ENCODE data around the gene SPECC1L. TPM values are rescaled to one million over a fixed set of nuclear protein-coding genes. Genes with fewer than 3 reads are reported as not detected.

Gene SPECC1L
- total and polyA plus RNA-seq, 7 donors, result 17.4 to 52.6 (median 28.8) TPM

GRCh38 chr22:24363243-24363642 lies 92.6 kb downstream of the SPECC1L start:
- Histone ChIP-seq H3K9me3 (no peaks in the 10 kb centered on the region), H3K4me3 (no peak overlapping the region), H3K36me3 (peaks cover 3 to 57% (median 12%) of the 10 kb centered on the region in 4 donors), H3K27me3 (no peaks in the 10 kb centered on the region), H3K27ac (no peak overlapping the region), H3K4me1 (peaks cover 0 to 8% (median 3%) of the 10 kb centered on the region in 4 donors)
- intact Hi-C loops (cut with DNase I), result no loop called here
- DNase-seq, result no peak
- TF ChIP-seq EP300 (IDR thresholded peaks at IDR 0.05) (no peak), CTCF (IDR thresholded peaks at IDR 0.05) (no peak), POLR2A (IDR thresholded peaks at IDR 0.05) (no peak), POLR2AphosphoS5 (IDR thresholded peaks at IDR 0.05) (no peak)
- 97% methylated on average over 3 of the region's 3 CpGs for WGBS, 2 donors

- Histone ChIP-seq H3K4me1 (peaks cover 0 to 8% (median 0%) of the 10 kb centered on the region in 4 donors), H3K36me3 (peaks cover 20 to 92% (median 35%) of the 10 kb centered on the region in 4 donors), H3K27me3 (no peaks in the 10 kb centered on the region), H3K27ac (no peak overlapping the region), H3K9me3 (no peaks in the 10 kb centered on the region), H3K4me3 (no peak overlapping the region)
- TF ChIP-seq POLR2AphosphoS5 (IDR thresholded peaks at IDR 0.05), result no peak
- DNase-seq, result no peak
- 78 to 82% methylated on average over 8 of the region's 8 CpGs for WGBS, 2 donors
- intact Hi-C loops (cut with DNase I), result no loop called here
These were observed 96.1 kb downstream of the SPECC1L start for GRCh38 chr22:24366701-24367100.

- Histone ChIP-seq H3K9me3 (no peaks in the 10 kb centered on the region), H3K4me1 (peaks cover 0 to 8% (median 0%) of the 10 kb centered on the region in 4 donors), H3K27me3 (no peaks in the 10 kb centered on the region), H3K4me3 (no peak overlapping the region), H3K36me3 (peaks cover 27 to 100% (median 41%) of the 10 kb centered on the region in 4 donors), H3K27ac (no peak overlapping the region)
- no peak for DNase-seq
- 83 to 89% methylated on average over 3 of the region's 3 CpGs for WGBS, 2 donors
- no peak for TF ChIP-seq POLR2A (IDR thresholded peaks at IDR 0.05)
- TF ChIP-seq CTCF (IDR thresholded peaks at IDR 0.05), result no peak
- no peak for TF ChIP-seq EP300 (IDR thresholded peaks at IDR 0.05)
- TF ChIP-seq POLR2AphosphoS5 (IDR thresholded peaks at IDR 0.05), result no peak
- intact Hi-C loops (cut with DNase I), result no loop called here
These were observed 97.2 kb downstream of the SPECC1L start for GRCh38 chr22:24367841-24368240.

- no peak for DNase-seq
- WGBS, 2 donors, result 66 to 75% methylated on average over 2 of the region's 2 CpGs
- H3K4me3 ChIP-seq, result no peak overlapping the region
- no peak overlapping the region for H3K27ac ChIP-seq
- no peaks in the 10 kb centered on the region for H3K9me3 ChIP-seq
- TF ChIP-seq POLR2A (IDR thresholded peaks at IDR 0.05), result no peak
- TF ChIP-seq POLR2AphosphoS5 (IDR thresholded peaks at IDR 0.05), result no peak
- no peak for TF ChIP-seq EP300 (IDR thresholded peaks at IDR 0.05)
- no peak for TF ChIP-seq CTCF (IDR thresholded peaks at IDR 0.05)
- H3K36me3 ChIP-seq, result peaks cover 24 to 80% (median 34%) of the 10 kb centered on the region in 4 donors
- no peaks in the 10 kb centered on the region for H3K27me3 ChIP-seq
- intact Hi-C loops (cut with DNase I), result no loop called here
- H3K4me1 ChIP-seq, result peaks cover 0 to 8% (median 0%) of the 10 kb centered on the region in 4 donors
These were observed 99.8 kb downstream of the SPECC1L start for GRCh38 chr22:24370401-24370800.

- no peak overlapping the region for H3K27ac ChIP-seq
- intact Hi-C loops (cut with DNase I), result no loop called here
- peaks cover 12 to 68% (median 23%) of the 10 kb centered on the region in 4 donors for H3K36me3 ChIP-seq
- no peaks in the 10 kb centered on the region for H3K4me1 ChIP-seq
- no peak overlapping the region for H3K4me3 ChIP-seq
- no peaks in the 10 kb centered on the region for H3K9me3 ChIP-seq
- no peaks in the 10 kb centered on the region for H3K27me3 ChIP-seq
- TF ChIP-seq POLR2AphosphoS5 (IDR thresholded peaks at IDR 0.05) (no peak), EP300 (IDR thresholded peaks at IDR 0.05) (no peak), CTCF (IDR thresholded peaks at IDR 0.05) (no peak), POLR2A (IDR thresholded peaks at IDR 0.05) (no peak)
- 96 to 98% methylated on average over 2 of the region's 2 CpGs for WGBS, 2 donors
- no peak for DNase-seq
These were observed 105.4 kb downstream of the SPECC1L start for GRCh38 chr22:24376002-24376401.
